HG02588 (cell line): ENCODE measurements around the gene PGK2.

Experiments used
- ATAC-seq: cut with Tn5 transposase; IDR thresholded peaks from one replicate; pipeline ENCODE4 v1.9.1; 2021; ENCODE audit warnings: mild to moderate bottlenecking, moderate library complexity; ENCODE audit not compliant: unreplicated experiment

Gene PGK2

GRCh38 chr6:49739423-49739822 lies 47.7 kb downstream of the PGK2 start:
- ATAC-seq = no peak

DNA sequence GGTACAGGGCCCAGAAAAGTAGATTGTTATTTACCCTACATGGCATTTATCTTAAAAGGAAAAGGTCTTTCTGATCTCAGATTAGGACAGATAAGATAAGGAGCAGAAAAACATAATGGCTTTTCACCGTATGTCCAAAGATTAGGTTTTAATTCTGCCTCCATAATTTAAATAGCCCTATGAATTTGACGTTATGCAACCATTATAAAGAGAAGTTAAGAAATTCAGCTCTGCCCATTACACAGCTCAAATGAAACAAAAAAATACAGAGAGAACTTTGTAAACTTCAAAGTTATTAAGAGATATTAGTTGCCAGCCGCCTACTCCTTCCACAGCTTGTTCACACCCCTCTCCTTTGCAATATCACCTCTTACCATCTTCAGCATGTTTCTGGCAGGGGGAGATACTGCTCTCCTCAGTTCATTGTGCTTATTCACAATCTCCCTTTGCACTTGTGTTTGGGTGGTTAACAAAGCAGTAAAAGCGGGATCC lies 51.0 kb downstream of the PGK2 start:
- no peak for ATAC-seq
